ENCODE measurements around the gene KCNMA1. TPM values are rescaled to one million over a fixed set of nuclear protein-coding genes. Genes with fewer than 3 reads are reported as not detected.
"Not testable (repeated sequence)": the region's sequence is repeated elsewhere in the genome, so short reads cannot be mapped to it uniquely, and the experiment has no call there.

KCNMA1 gene
- total RNA-seq, 1 experiment from 2014 or later, result 1.8 TPM

- H3K9me3 ChIP-seq (replicated peaks), result no peaks in the 10 kb centered on the region
- no peak overlapping the region for H3K4me3 ChIP-seq
- no peak for DNase-seq (ENCODE audit: low read depth in 1 of 2, low spot score in 2 of 2)
- H3K4me1 ChIP-seq (replicated peaks), result peaks cover 11% of the 10 kb centered on the region
- no peaks in the 10 kb centered on the region for H3K36me3 ChIP-seq
- H3K27me3 ChIP-seq (replicated peaks), result no peaks in the 10 kb centered on the region
- no peak overlapping the region for H3K27ac ChIP-seq
Measured at GRCh38 chr10:77575271-77576006, 62.2 kb downstream of the KCNMA1 start.

- Histone ChIP-seq H3K4me1 (replicated peaks) (peaks cover 11% of the 10 kb centered on the region), H3K27ac (no peak overlapping the region), H3K9me3 (replicated peaks) (no peaks in the 10 kb centered on the region), H3K27me3 (replicated peaks) (no peaks in the 10 kb centered on the region), H3K36me3 (no peaks in the 10 kb centered on the region), H3K4me3 (no peak overlapping the region)
- DNase-seq (ENCODE audit: low read depth in 1 of 2, low spot score in 2 of 2), result no peak
Measured at GRCh38 chr10:77574438-77574837, 63.2 kb downstream of the KCNMA1 start.

DNA sequence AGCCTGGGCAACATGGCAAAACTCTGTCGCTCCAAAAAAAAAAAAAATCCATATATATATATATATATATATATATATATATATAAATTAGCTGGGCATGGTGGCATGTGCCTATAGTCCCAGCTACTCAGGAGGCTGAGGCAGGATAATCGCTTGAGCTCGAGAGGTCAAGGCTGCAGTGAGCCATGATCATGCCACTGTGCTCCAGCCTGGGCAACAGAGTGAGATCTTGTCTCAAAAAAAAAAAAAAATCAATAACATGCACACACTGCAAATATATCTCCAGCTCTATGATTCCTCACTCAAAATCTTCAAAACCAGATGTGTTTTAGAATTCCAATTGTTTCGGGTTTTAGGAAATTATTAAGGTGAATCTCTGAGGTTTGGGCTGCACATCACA is 65.1 kb downstream of the KCNMA1 start:
- not testable (repeated sequence) for H3K27ac ChIP-seq; H3K27me3 ChIP-seq (replicated peaks); DNase-seq (ENCODE audit: low read depth in 1 of 2, low spot score in 2 of 2); H3K4me3 ChIP-seq; H3K36me3 ChIP-seq; H3K4me1 ChIP-seq (replicated peaks); H3K9me3 ChIP-seq (replicated peaks)

GRCh38 chr10:77571490-77571889 is 66.1 kb downstream of the KCNMA1 start:
- no peak for DNase-seq (ENCODE audit: low read depth in 1 of 2, low spot score in 2 of 2)
- H3K4me1 ChIP-seq (replicated peaks), result no peaks in the 10 kb centered on the region
- no peaks in the 10 kb centered on the region for H3K27me3 ChIP-seq (replicated peaks)

DNA sequence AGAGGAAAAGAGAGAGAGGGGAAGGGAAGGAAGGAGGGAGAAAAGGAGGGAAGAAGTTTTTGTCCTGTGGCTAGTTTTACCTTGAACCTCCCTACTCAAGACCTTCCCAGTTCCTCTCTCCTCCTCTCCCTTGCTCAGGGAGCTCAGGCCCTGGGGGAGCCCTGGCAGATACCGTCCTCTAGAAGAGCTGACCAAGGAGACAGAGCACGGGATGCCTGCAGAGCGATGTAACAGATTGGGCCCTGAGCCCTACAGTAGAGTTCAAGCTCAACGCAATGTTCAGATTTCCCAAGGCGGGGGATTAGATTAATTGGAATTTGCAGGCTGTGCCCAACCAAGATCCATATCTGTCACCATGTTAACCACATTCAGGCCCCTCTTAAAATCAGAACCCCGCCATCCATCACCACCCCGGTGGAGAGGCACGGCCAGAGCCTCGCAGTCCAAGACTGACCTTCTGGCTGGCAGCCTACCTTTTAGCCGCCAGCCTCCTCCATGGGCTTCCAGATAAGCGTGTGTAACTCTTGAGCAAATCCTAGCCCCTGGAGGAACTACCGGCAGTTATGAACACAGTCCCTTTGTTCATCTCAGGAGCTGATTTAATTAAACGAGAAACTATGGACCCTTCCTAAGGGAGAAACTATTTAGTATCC is 70.6 kb downstream of the KCNMA1 start:
- Histone ChIP-seq H3K36me3 (no peaks in the 10 kb centered on the region), H3K9me3 (replicated peaks) (no peaks in the 10 kb centered on the region), H3K27me3 (replicated peaks) (no peaks in the 10 kb centered on the region), H3K27ac (no peak overlapping the region), H3K4me1 (replicated peaks) (peaks cover 8% of the 10 kb centered on the region), H3K4me3 (no peak overlapping the region)
- DNase-seq (ENCODE audit: low read depth in 1 of 2, low spot score in 2 of 2), result no peak

More at GRCh38 chr10:77571490-77571889, 66.1 kb downstream of the KCNMA1 start:
- Histone ChIP-seq H3K9me3 (replicated peaks) (no peaks in the 10 kb centered on the region), H3K36me3 (no peaks in the 10 kb centered on the region), H3K27ac (no peak overlapping the region), H3K4me3 (no peak overlapping the region)

DNA sequence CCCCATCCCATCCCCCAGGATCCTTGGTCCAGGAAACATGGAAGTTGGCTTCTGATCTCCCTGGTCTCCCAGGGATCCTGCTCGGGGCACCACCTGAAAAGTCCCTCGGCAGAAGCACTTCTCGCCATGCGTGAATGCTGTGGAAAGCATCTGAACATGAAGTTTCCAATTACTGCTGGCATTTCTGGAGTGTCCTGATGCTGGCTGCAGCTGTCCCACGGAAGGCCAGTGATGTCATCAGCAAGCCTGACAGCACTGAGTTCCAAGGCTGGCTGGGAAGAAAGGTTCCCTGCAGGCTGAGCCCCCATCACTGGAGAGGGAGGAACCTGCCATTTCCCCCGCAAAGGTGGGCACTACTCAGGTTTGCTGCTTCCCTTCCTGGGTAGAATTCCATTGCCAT is 71.4 kb downstream of the KCNMA1 start:
- H3K36me3 ChIP-seq, result no peaks in the 10 kb centered on the region
- H3K27ac ChIP-seq, result no peak overlapping the region
- no peaks in the 10 kb centered on the region for H3K27me3 ChIP-seq (replicated peaks)
- H3K9me3 ChIP-seq (replicated peaks), result no peaks in the 10 kb centered on the region
- H3K4me3 ChIP-seq, result no peak overlapping the region
- no peak for DNase-seq (ENCODE audit: low read depth in 1 of 2, low spot score in 2 of 2)
- peaks cover 8% of the 10 kb centered on the region for H3K4me1 ChIP-seq (replicated peaks)

GRCh38 chr10:77565590-77566023 is 72.0 kb downstream of the KCNMA1 start:
- H3K4me3 ChIP-seq, result no peak overlapping the region
- H3K9me3 ChIP-seq (replicated peaks), result no peaks in the 10 kb centered on the region
- peaks cover 8% of the 10 kb centered on the region for H3K4me1 ChIP-seq (replicated peaks)
- no peak overlapping the region for H3K27ac ChIP-seq
- H3K36me3 ChIP-seq, result no peaks in the 10 kb centered on the region
- no peak for DNase-seq (ENCODE audit: low read depth in 1 of 2, low spot score in 2 of 2)
- H3K27me3 ChIP-seq (replicated peaks), result no peaks in the 10 kb centered on the region

DNA sequence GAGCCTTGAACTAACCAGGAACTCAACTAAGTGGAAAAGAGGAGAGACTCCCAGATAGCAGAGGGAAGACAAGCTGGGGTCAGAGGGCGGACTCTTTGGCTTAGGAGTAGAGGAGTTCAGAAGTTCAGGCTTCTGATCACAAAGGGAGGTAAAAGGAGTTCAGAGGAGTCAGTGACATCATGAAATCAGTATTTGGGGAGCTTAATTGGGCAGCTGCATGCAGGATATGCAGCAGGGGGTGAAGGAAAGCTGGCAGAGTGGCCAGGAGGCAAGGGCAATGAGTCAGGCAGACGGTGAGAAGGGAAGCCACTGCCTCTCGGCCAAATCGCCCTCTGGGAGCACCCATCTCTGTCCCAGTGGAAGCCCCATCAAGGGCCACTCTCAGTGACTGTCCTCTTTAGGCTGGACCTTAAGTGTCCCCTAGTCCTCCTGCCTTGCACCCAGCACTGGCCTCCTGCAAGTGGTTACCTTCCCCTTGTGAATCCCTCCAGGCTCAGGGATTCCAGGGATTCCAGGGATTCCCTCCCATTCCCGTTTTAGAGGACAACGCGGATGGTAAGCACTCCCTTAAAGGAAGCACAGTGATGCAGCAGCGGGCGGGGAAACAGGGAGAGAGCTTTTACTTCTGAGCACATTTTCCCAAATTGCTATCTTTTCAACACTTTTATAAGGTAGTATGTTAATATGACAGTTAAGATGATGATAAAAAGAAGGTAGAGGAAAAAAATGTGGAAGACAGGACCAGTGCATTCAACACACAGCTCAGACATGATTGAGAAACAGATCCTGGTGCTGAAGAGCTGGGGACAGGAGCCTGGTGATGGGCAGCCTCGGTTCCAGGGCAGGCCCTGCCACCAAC is 72.6 kb downstream of the KCNMA1 start:
- H3K27ac ChIP-seq, result no peak overlapping the region

DNA sequence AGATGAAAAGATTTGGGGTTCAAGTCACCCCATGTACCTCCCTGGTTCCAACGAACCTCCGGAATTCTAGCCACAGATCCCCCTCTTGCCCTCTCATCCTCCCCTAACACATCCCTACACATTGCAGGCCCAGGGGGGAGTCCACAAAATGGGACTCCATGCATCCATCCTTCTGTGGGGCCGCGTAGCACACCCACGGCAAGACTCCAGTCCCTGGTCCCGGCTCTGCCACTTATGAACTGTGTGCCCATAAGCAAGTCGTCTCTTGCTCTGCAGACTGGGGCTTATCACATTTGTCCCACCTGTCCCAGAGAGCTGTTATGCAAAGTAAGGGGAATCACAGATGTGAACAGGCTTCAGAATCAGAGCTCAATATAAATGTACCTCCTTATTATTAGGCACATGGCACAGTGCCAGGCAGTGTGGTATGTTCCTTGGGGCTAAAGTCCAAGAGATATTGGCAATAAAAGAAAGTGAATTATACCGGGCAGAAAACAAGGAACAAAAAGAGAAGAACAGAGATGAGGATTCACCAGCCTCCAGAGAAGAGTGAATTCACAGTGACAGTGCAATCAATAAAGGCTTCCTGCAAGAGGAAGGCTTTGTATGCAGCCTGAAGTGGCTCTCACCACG is 73.9 kb downstream of the KCNMA1 start:
- DNase-seq (ENCODE audit: low read depth in 1 of 2, low spot score in 2 of 2), result no peak
- H3K9me3 ChIP-seq (replicated peaks), result no peaks in the 10 kb centered on the region
- H3K27ac ChIP-seq, result no peak overlapping the region
- no peaks in the 10 kb centered on the region for H3K36me3 ChIP-seq
- H3K4me3 ChIP-seq, result no peak overlapping the region
- no peaks in the 10 kb centered on the region for H3K27me3 ChIP-seq (replicated peaks)
- peaks cover 8% of the 10 kb centered on the region for H3K4me1 ChIP-seq (replicated peaks)

More for the DNA sequence above, 72.6 kb downstream of the KCNMA1 start:
- Histone ChIP-seq H3K4me1 (replicated peaks) (peaks cover 8% of the 10 kb centered on the region), H3K27me3 (replicated peaks) (no peaks in the 10 kb centered on the region), H3K4me3 (no peak overlapping the region), H3K36me3 (no peaks in the 10 kb centered on the region), H3K9me3 (replicated peaks) (no peaks in the 10 kb centered on the region)
- DNase-seq (ENCODE audit: low read depth in 1 of 2, low spot score in 2 of 2), result peak in 1 of 2 experiments; percentile 43

DNA sequence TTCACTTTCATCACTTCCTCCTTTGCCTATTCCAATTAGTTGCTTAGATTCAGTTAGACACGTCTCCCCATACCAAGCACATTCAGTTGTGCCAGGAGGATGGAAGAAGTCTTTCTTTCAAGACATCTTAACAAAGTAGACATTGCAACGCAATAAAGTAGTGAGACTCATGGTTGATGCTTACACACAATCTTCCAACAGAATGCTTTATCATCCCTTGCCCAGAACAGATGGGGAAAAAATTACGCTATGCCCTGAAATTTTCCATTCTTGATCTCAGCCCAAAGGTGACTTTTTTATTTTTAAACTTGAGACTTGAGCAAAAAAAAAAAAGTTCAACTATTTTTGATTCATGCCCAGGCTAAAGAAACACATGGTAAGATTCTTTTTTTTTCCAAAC is 74.9 kb downstream of the KCNMA1 start:
- Histone ChIP-seq H3K36me3 (no peaks in the 10 kb centered on the region), H3K27ac (no peak overlapping the region), H3K27me3 (replicated peaks) (no peaks in the 10 kb centered on the region), H3K4me3 (no peak overlapping the region), H3K4me1 (replicated peaks) (peaks cover 8% of the 10 kb centered on the region), H3K9me3 (replicated peaks) (no peaks in the 10 kb centered on the region)
- DNase-seq (ENCODE audit: low read depth in 1 of 2, low spot score in 2 of 2), result no peak

GRCh38 chr10:77561991-77562390 is 75.6 kb downstream of the KCNMA1 start:
- Histone ChIP-seq H3K27ac (no peak overlapping the region), H3K9me3 (replicated peaks) (no peaks in the 10 kb centered on the region), H3K4me1 (replicated peaks) (peaks cover 8% of the 10 kb centered on the region), H3K4me3 (no peak overlapping the region), H3K27me3 (replicated peaks) (no peaks in the 10 kb centered on the region), H3K36me3 (no peaks in the 10 kb centered on the region)
- DNase-seq (ENCODE audit: low read depth in 1 of 2, low spot score in 2 of 2), result no peak

GRCh38 chr10:77560471-77560870 is 77.1 kb downstream of the KCNMA1 start:
- no peak for DNase-seq (ENCODE audit: low read depth in 1 of 2, low spot score in 2 of 2)
- H3K27ac ChIP-seq, result no peak overlapping the region
- H3K4me3 ChIP-seq, result no peak overlapping the region
- H3K9me3 ChIP-seq (replicated peaks), result no peaks in the 10 kb centered on the region
- no peaks in the 10 kb centered on the region for H3K36me3 ChIP-seq
- no peaks in the 10 kb centered on the region for H3K27me3 ChIP-seq (replicated peaks)
- H3K4me1 ChIP-seq (replicated peaks), result peaks cover 8% of the 10 kb centered on the region

DNA sequence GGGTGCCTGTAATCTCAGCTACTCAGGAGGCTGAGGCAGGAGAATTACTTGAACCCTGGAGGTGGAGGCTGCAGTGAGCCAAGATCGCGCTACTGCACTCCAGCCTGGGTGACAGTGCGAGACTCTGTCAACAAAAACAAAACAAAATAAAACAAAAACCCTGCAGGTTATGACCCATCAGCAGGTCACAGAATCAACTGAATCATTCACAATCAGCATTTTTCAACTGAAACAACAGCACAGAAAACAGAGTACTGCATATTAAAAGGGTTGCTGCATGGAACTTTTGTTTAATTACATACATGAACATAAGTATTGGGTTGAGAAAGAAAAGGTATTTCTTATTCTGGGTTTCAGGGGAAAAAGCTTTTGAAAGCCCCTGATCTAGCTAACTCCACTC is 77.6 kb downstream of the KCNMA1 start:
- H3K9me3 ChIP-seq (replicated peaks), result no peaks in the 10 kb centered on the region
- peaks cover 7% of the 10 kb centered on the region for H3K4me1 ChIP-seq (replicated peaks)
- no peak for DNase-seq (ENCODE audit: low read depth in 1 of 2, low spot score in 2 of 2)
- no peaks in the 10 kb centered on the region for H3K36me3 ChIP-seq
- H3K27me3 ChIP-seq (replicated peaks), result no peaks in the 10 kb centered on the region
- H3K4me3 ChIP-seq, result no peak overlapping the region
- H3K27ac ChIP-seq, result no peak overlapping the region

All from SJSA1 (cell line).